Right ventricle myocardium superior (tissue), 1 donor: Measurements from ENCODE around the gene GKAP1. TPM values are rescaled to one million over a fixed set of nuclear protein-coding genes. Genes with fewer than 3 reads are reported as not detected.

Source experiments
- ATAC-seq: fragments of 200-7000 bp; cut with Tn5 transposase; one replicate; pipeline ENCODE4 v1.9.1; 2020; ENCODE audit warnings: mild to moderate bottlenecking; ENCODE audit not compliant: poor library complexity
- DNase-seq: peaks from one replicate; pipeline ENCODE4 v3.0.0-alpha.2; 2020
- intact Hi-C: fragments of 100-400 bp; cut with DNase I; formaldehyde crosslinking; loops from one replicate; pipeline ENCODE4 v1.11.2; 2022
- total RNA-seq: library from RNA; stranded (reverse); fragmentation: NEBNext Ultra II Directional; extraction: Animal tissue kit (Norgen Biotek cat#: 25700); gene quantifications from one replicate; pipeline ENCODE4 v1.2.1, GENCODE V29; 2021
- donor health status: DM: no; HTN: yes; CAD: no; lungs with severe emphysema.

GKAP1 gene
- total RNA-seq, 1 donor from 2014 or later, result 25.2 TPM

GRCh38 chr9:83699615-83700014 lies 118.0 kb downstream of the GKAP1 start:
- intact Hi-C loops, result no loop called here
- DNase-seq (no peak), ATAC-seq (no peak)

- intact Hi-C loops, result no loop called here
- DNase-seq (no peak), ATAC-seq (no peak)
These were observed 118.5 kb downstream of the GKAP1 start for GRCh38 chr9:83698976-83699585.

GRCh38 chr9:83691492-83691891 lies 126.1 kb downstream of the GKAP1 start:
- DNase-seq, result no peak
- intact Hi-C loops, result no loop called here
- no peak for ATAC-seq

Other genes with a start within 250 kb of the GKAP1 start
- gene IDNK, start 194.6 kb downstream of the GKAP1 start, total RNA-seq, result 4.9 TPM
- 74.6 TPM for gene UBQLN1, start 109.8 kb downstream of the GKAP1 start, total RNA-seq
- 3.8 TPM for gene KIF27, start 103.7 kb upstream of the GKAP1 start, total RNA-seq
- 248 TPM for gene HNRNPK, start 162.4 kb upstream of the GKAP1 start, total RNA-seq
- gene RMI1, start 163.0 kb upstream of the GKAP1 start, total RNA-seq, result 7.6 TPM